ENCODE data around the gene SLC13A4.
"Not testable (repeated sequence)": the region's sequence is repeated elsewhere in the genome, so short reads cannot be mapped to it uniquely, and the experiment has no call there.

Gene SLC13A4

DNA sequence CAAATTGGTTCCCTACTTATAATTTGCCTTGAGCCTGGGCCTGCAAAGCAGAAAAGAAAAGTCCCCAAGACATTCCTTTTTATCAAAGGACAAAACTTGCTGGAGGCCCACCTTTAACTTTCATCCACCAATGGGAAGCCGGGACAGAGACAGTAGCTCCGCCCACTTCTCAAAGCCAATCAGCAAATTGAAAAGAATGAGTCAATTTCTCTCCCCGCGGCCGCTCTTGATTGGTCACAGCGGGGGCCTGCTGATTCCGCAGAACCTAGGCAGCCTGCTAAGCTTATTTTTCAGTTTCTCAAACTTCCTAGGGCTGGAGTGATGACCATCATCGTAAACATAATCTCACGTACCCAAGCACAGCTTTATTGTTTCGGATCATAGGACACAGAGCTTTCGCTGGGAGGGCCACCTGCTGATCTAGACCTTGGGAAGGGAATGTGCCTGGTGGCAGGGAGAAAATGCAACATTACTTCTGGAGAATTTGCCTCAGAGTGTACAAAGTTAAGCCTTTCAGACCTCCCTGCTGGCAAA is at the start of gene SLC13A4:
Gene SLC13A4, minus strand, starts transcription at position 51 of the 534 bp plus-strand sequence. CDS start 690 bp downstream, outside the sequence.
- no peak for DNase-seq (ENCODE audit: low read depth)

DNA sequence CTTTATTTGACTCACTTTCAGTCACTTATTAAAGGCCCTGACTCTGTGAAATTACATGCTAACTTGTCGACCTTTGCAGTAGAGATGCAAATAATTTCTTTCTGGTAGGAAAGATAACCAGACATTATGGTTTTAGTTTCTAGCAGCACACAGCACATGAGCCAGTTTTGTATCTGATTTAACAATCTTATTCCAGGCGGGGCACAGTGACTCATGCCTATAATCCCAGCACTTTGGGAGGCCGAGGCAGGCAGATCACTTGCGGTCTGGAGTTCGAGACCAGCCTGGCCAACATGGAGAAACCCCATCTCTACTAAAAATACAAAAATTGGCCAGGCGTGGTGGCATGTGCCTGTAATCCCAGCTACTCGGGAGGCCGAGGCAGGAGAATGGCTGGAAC is 47.9 kb upstream of the SLC13A4 start:
- not testable (repeated sequence) for DNase-seq (ENCODE audit: low read depth)

GRCh38 chr7:135775230-135775629 is 47.2 kb upstream of the SLC13A4 start:
- no peak for DNase-seq (ENCODE audit: low read depth)

DNA sequence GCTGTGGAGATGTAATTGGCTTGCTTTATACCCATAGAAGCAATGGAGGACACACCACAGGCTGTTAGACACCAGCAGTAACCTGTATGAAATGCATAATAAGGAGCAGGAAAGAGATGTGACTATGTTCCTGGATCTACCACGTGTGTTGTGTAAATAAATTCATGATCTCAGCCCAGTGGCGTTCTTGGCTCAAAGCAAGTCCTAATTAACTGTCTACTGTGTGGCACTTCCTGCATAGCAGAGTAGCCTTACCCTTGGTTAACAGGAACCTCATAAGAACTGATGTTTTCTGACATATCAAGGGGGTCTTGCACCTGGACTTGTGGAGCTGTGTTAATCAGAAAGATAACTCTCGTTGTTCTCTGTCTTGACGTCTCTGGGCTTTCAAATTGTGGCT is 46.3 kb upstream of the SLC13A4 start:
- no peak for DNase-seq (ENCODE audit: low read depth)

DNA sequence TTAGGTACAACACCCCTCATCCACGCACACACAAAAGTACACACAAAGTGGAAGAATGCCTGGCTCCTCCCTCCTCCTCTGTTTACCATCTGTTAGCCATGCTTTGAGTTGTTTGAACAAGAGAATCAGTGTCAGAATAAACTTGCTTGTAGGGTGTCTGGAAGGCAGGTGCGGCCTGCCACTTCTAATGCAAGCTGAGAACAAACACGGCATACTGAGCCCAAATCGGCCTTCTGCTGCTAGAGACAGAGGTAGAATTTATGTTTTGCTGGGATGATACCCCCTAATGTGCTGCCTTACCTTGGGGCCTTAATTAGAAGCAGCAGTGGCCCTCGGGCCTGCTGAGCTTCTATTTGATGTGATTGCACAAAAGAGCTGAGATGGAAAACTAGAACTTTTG is 45.5 kb upstream of the SLC13A4 start:
- DNase-seq (ENCODE audit: low read depth) = no peak

DNA sequence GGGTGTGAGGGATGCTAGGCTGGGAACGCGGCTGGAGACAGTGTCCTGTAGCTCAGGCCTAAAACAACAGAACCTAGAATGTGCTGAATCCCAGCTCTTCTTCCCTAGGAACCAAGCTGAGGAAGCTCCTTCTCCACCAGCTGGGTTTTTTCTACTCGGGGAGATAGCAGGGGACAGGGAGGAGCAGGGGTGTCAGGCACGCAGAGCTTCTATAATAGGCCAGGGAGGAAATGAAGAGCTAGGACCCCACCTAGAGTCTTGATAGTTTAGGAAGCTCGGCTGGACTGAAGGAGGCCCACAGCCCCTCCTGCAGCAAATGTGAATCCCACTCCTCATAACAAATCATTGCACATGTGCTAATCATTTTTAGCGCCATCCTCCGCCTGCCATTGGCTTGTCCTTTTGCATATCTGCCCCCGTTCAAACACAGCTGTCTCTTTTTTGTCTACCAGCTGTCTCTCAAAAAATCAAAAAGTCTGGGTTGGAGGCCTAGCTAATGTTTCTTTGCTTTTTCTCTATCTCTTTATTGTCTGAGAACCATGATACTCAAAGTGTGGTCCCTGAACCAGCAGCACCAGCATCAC is 44.7 kb upstream of the SLC13A4 start:
- DNase-seq (ENCODE audit: low read depth) = no peak

DNA sequence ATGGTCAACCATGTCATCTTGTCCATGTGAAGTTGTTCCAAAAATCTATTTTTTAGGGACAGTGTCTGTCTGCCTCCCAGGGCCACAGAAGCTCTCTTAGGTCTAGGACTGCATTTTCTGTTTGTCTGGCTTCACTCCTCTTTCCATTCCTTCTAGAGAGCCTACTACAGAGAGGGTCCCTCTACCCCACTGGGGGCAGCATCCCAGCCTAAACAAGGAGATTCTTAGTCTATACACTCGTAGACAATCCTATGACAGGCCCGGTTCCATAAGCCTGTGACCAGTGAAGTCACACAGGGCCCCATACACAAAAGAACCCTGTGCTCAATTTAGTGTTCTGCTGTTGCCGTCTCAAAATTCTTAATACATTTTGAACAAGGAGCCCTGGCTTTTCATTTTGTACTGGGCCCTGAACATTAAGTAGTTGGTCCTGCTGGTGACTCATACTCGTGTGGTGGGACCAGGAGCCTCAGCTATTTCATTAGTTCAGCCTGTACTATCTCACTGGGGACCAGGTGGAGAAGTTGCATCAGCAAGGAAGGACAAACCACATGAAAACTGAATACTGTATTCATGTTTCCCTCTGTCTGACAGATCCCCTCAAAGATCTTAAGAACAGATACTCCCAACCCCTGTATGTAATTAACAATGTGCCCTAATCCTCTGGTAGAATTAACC is 44.1 kb upstream of the SLC13A4 start:
- DNase-seq (ENCODE audit: low read depth) = no peak

GRCh38 chr7:135771051-135771450 is 43.1 kb upstream of the SLC13A4 start:
- DNase-seq (ENCODE audit: low read depth) = no peak

DNA sequence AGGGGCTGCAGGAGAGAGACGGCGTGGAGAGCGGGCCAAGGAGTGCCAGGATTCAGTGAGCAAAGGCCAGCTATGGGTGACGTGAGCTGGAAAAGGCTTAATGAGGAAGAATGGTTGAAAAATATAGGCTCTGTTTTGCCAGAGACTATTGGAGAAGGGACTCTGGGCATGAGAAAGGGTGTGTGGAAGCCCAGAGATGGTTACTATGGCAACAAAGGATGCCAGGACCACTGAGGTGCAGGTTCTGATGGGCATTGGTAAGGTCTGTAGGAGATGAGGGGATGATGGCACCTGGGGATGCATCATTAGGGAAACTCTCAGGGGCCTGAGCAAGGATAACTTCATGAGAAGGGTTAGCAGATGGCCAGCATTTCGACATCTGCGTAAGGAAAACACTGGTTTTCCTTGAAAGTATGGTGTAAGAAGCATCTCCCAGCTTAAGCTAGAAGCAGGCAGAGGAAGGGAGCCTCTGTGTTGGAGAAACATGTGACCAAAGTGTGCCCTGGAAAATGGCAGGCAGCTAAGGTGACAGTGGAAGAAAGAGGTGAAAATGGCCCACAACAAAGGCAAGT is 42.2 kb upstream of the SLC13A4 start:
- no peak for DNase-seq (ENCODE audit: low read depth)

- no peak for DNase-seq (ENCODE audit: low read depth)
Measured at GRCh38 chr7:135769005-135769802, 41.2 kb upstream of the SLC13A4 start.

DNA sequence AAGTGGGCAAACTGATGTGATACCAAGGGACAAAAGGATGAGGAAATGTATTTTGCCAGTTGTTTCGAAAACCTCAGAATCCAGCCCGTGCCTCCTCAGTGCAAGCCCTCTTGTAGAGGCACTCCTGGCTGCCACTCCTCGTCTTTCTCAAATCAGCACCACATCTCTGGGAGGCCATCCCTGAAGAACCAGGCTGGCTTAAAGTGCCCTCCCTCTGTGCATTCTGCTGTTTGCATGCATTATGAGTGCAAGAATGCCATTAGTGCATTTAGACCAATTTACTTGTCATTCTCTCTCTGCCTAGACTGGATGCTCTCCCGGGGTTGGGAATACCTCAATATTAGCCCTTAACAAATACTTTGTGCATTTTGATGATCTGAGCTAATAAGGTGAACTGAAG is 40.5 kb upstream of the SLC13A4 start:
- DNase-seq (ENCODE audit: low read depth) = no peak

DNA sequence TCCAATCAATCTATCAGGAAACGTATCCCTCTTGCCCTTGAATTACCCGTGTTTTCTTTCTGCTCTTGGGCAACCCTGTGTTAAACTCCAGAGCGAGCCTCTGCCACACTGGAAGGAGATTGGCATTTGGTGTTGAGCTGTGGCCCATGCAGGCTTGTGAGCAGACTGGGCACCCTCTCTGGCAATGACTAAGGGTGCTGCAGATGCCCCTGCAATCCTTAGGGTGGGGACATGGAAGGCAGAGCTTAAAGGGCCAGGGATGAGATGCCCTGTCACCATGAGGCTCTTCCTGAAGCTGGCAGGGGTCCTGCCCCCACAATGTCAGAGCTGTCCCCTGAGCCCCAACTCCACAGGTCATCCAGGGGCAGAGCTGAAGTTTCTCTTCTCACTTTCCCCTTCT is 40.1 kb upstream of the SLC13A4 start:
- no peak for DNase-seq (ENCODE audit: low read depth)

DNA sequence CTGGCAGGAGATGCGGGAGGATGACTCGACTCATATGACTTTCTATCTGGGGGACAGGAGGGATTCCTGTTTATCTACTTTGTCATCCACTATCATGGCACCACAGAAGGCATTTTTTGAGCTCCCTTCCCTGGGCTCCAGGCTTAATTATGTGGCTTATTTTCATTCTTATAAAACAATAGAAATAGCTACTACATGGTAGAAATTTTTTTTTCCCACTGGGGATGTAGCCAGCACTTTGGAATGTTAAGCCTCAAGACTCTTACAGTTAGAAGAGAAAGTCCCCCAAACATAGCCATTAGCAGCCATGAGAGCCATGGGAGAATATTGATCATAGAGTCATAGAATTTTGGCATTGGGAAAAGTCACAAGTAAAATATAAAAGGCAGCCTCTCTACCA is 35.3 kb upstream of the SLC13A4 start:
- DNase-seq (ENCODE audit: low read depth) = no peak

DNA sequence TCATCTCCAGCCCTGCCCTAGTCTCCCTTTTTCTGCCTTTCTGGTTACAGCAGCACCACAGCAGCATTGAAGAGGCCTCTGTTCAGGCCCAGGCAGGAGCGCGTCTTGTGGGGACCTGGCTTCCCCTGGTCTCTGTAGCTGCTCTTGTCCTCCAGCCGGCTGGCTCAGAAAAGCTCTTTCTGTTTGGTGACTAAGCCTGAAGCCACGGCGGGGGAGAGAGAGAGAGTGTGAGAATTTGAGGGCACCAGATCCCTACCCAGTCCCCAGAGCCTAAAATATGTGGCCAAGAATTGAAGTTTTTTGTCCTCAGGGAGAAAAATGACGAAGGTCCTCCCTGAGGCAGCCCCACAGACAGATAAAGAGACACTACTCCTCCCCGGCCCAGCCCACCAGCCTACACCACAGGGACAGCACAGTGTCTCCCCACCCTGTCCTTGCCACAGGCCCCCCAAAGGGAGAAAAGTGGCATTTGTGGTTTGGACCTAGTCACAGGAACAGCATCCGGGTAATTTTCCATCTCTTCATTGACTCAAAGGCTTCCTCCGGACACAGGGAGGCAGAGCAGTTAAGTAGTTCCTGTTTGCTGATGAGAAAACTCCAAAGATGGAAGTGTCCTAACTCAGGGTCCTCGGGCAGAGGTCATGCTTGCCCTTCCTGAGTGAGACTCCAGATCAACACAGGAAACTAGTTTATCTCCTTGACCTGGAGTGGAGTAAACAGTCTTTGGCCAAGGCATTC is 33.9 kb upstream of the SLC13A4 start:
- no peak for DNase-seq (ENCODE audit: low read depth)

DNA sequence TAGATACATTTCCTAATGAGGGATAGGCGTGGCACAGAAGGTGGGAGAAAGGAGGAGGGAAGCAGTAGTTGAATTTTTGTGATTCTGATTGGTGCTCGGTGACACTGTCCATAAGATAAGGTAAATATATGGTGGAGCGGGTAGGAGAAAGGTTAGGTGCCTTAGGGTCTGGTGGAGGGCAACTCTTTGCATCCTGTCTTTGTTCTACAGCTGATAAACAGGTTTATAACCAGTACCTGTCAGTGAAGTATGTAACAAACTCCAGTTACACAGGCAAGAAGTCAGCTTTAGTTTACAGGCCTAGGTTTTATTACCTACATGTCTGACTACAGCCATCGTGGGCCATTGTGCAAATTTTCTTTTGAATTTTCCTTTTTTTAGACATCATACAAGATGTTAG is 31.5 kb upstream of the SLC13A4 start:
- no peak for DNase-seq (ENCODE audit: low read depth)

- DNase-seq (ENCODE audit: low read depth) = no peak
Measured at GRCh38 chr7:135758531-135758932, 30.5 kb upstream of the SLC13A4 start.

- DNase-seq (ENCODE audit: low read depth) = no peak
Measured at GRCh38 chr7:135757719-135758411, 29.9 kb upstream of the SLC13A4 start.

GRCh38 chr7:135756191-135756590 is 28.2 kb upstream of the SLC13A4 start:
- no peak for DNase-seq (ENCODE audit: low read depth)

GRCh38 chr7:135755351-135755753 is 27.4 kb upstream of the SLC13A4 start:
- DNase-seq (ENCODE audit: low read depth) = no peak

- no peak for DNase-seq (ENCODE audit: low read depth)
Measured at GRCh38 chr7:135753616-135754413, 25.8 kb upstream of the SLC13A4 start.

All from activated T-cell treated with anti-CD3 and anti-CD28 coated beads for 48 hours (primary cell).